HL-60 (cell line): ENCODE data around the gene QSOX2.

Source experiments
- DNase-seq, 2 experiments: peaks; one replicate each; pipeline ENCODE4 v3.0.0-alpha.2; 2010 to 2020; ENCODE audit warnings: low read depth in 1 of 2, low spot score in 1 of 2
- H3K27ac ChIP-seq: fragments of 250-450 bp; sonication (Bioruptor Pico); replicated peaks from 2 replicates; pipeline ENCODE4 v1.5.1; 2020; ENCODE audit warnings: mild to moderate bottlenecking, moderate library complexity
- H3K27me3 ChIP-seq: fragments of 250-450 bp; sonication (Bioruptor Pico); 2 replicates; pipeline ENCODE4 v1.5.1; 2021; ENCODE audit warnings: mild to moderate bottlenecking, moderate library complexity; ENCODE audit not compliant: insufficient read depth, poor library complexity, severe bottlenecking
- H3K4me3 ChIP-seq: replicated peaks from 2 replicates; pipeline ENCODE4 v1.5.1; 2011; ENCODE audit warnings: mild to moderate bottlenecking, control low read depth, low read length; ENCODE audit not compliant: insufficient read depth
- GABPA ChIP-seq: IDR thresholded peaks from 2 replicates; pipeline ENCODE4 v1.6.1; 2012; ENCODE audit warnings: low read depth
- POLR2AphosphoS5 ChIP-seq: IDR thresholded peaks from 2 replicates; pipeline ENCODE4 v1.6.1; 2012; ENCODE audit warnings: low read depth
- REST ChIP-seq: IDR thresholded peaks from 2 replicates; pipeline ENCODE4 v1.6.1; 2012; ENCODE audit warnings: low read depth; ENCODE audit not compliant: insufficient replicate concordance
- SPI1 ChIP-seq: IDR thresholded peaks from 2 replicates; pipeline ENCODE4 v1.6.1; 2012; ENCODE audit warnings: low read depth, mild to moderate bottlenecking, borderline replicate concordance
- TF ChIP-seq, protein P1 (sequence below): IDR thresholded peaks from one replicate; pipeline ENCODE4 v1.5.1; 2011; ENCODE audit warnings: low read length, control low read depth, inconsistent platforms; ENCODE audit not compliant: insufficient read depth

QSOX2 gene

GRCh38 chr9:136281421-136282271 lies 36.0 kb upstream of the QSOX2 start:
- Histone ChIP-seq H3K27ac (no peak overlapping the region), H3K27me3 (peaks cover 4% of the 10 kb centered on the region), H3K4me3 (no peak overlapping the region)
- no peak for DNase-seq
- TF ChIP-seq, protein P1, sequence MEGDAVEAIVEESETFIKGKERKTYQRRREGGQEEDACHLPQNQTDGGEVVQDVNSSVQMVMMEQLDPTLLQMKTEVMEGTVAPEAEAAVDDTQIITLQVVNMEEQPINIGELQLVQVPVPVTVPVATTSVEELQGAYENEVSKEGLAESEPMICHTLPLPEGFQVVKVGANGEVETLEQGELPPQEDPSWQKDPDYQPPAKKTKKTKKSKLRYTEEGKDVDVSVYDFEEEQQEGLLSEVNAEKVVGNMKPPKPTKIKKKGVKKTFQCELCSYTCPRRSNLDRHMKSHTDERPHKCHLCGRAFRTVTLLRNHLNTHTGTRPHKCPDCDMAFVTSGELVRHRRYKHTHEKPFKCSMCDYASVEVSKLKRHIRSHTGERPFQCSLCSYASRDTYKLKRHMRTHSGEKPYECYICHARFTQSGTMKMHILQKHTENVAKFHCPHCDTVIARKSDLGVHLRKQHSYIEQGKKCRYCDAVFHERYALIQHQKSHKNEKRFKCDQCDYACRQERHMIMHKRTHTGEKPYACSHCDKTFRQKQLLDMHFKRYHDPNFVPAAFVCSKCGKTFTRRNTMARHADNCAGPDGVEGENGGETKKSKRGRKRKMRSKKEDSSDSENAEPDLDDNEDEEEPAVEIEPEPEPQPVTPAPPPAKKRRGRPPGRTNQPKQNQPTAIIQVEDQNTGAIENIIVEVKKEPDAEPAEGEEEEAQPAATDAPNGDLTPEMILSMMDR: no peak
- TF ChIP-seq SPI1: no peak

DNA sequence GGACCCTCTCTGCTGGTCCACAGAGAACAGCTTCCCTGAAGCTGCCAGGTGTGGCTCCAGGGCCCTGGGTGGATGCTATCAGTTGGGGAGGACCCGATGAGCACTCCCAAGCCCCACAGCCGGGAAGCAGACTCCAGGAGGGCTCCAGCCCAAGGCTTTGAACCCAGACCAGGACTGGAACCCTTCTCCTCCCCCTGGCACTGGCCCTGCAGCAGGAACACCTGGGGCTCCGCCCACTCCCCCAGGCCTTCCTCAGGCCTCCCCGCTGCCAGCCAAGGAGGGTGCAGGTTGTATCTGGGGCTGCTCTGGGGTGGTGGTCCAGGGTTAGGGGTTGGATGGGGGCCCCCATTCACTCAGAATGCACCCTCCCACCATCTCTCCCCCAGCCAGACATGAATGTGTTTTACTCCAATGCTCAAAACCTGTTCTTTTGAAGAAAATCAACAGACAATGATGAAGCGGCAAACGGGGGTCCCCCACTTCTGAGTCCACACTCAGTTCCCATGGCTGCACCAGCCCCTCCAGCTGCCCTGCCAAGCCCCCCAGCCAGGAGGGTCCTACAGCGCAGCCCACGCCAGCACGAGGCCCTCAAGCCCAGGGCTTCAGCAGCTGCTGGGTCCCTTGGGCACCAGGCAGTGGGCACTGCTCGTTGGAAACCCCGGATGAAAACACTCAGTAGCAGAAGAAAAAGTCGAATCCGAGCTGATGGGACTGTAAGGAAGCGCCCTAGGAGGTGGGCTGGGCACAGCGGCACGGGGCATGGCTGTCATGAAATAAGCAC lies 35.1 kb upstream of the QSOX2 start:
- H3K27ac ChIP-seq: no peak overlapping the region
- no peak overlapping the region for H3K4me3 ChIP-seq
- TF ChIP-seq, protein P1: no peak
- TF ChIP-seq REST: no peak
- TF ChIP-seq SPI1: no peak
- no peak for TF ChIP-seq GABPA
- no peak for TF ChIP-seq POLR2AphosphoS5
- DNase-seq: no peak
- H3K27me3 ChIP-seq: peaks cover 5% of the 10 kb centered on the region

- H3K27ac ChIP-seq: no peak overlapping the region
- TF ChIP-seq SPI1 (no peak), POLR2AphosphoS5 (no peak), REST (no peak), GABPA (no peak)
- TF ChIP-seq, protein P1: no peak
- no peak for DNase-seq
- no peak overlapping the region for H3K4me3 ChIP-seq
- peaks cover 13% of the 10 kb centered on the region for H3K27me3 ChIP-seq
These were observed 33.9 kb upstream of the QSOX2 start for GRCh38 chr9:136279471-136279870.
